Measurements from ENCODE around the gene RABAC1.
"Not testable (repeated sequence)": the region's sequence is repeated elsewhere in the genome, so short reads cannot be mapped to it uniquely, and the experiment has no call there.

The RABAC1 gene

DNA sequence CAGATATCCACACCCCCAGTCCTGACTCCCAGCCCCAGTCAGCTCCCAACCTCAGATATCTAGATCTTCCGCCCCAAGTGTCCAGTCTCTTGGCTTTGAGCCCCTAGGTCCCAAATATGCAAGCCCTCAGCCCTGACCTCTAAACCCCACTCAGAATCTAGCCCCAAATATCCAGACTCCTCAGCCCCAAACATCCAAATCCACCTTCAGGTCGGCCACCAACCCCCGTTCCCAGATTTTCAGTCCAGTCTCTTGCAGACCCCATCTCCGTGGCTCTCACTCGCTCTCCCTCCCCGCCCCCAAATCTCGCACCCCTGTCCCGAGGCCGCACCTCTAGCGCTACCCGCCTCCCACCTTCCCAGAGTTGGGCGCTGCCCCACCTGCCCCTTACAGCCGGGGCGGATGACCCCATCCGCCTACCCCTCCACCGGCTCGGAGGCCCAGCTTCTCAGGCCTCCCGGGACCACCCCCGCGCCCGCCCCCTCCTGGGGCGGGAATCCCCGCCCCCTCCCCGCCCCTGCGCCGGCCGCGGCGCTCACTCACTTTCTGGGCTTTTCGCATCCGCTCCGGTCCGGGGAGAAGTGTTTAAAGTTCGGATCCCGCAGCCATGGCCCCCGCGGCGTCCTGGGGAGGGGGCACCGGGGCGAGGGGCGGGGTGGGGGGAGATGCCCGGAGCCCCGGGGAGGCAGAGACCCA, 31.5 kb downstream of the RABAC1 start:
- no peak for DNase-seq

DNA sequence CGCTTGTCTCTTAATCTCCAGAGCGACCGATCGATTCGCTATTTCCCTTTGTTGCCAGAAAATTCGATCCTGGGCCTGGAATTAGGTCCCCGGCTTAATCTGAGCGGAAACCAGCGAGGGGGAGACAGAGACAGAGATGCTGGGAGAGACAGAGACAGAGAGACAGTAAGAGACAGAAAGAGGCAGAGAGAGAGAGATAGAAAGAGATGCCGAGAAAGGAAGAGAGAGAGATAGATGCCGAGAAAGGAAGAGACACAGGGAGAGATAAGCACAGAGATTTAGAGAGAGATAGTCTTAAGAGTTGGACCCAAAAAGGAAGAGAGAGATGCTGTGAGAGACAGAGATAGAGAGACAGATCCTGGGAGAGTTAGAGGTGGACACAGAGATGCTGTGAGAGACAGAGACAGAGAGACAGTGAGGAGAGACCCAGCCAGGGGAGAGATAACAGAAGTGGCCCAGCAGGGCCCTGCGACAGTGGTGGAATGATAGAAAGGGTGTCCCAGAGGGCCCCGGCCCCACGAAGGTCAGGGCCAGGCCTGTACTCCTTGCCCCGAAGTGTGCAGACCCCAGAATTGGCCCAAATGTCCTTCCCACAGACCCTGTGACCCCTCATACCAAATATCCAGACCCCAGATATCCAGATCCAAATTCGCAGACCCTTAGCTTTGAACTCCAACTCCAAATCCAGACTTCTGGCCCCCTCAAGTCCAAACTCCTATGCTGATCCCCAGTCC, 32.2 kb downstream of the RABAC1 start:
- DNase-seq: no peak

DNA sequence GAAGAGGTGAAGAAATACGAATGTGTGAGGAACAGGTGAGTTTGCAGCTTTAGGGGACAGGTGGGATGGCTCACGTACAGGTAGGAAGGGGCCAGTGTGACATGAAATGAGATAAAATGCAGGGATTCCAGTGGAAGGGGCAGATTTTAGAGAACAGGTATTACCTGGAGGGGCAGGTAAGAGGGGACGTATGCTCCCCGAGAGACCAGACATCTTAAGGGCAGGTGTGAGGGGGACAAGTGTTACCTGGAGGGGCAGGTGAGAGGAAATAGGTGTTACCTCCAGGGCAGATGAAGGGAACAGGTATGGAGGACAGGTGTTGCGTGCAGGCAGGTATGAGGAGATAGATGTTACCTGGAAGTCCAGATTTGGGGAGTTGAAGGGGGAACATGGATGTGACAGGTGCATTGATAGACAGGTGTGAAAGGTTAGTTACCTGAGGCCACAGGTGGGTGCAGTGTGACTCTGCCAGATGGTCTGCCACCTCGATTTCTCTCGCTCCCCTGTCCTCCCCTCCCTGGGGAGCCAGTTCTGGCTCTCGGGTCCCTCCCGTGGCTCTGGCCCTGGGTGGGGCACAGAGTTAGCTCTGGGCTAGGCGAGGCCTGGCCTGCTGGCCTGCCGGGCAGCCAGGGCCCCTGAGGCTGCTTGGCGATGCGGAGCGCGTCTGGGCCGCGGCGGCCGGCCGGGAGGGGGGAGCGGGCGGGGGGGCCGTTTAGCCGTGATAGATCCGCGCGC, 32.9 kb downstream of the RABAC1 start:
- no peak for DNase-seq

DNA sequence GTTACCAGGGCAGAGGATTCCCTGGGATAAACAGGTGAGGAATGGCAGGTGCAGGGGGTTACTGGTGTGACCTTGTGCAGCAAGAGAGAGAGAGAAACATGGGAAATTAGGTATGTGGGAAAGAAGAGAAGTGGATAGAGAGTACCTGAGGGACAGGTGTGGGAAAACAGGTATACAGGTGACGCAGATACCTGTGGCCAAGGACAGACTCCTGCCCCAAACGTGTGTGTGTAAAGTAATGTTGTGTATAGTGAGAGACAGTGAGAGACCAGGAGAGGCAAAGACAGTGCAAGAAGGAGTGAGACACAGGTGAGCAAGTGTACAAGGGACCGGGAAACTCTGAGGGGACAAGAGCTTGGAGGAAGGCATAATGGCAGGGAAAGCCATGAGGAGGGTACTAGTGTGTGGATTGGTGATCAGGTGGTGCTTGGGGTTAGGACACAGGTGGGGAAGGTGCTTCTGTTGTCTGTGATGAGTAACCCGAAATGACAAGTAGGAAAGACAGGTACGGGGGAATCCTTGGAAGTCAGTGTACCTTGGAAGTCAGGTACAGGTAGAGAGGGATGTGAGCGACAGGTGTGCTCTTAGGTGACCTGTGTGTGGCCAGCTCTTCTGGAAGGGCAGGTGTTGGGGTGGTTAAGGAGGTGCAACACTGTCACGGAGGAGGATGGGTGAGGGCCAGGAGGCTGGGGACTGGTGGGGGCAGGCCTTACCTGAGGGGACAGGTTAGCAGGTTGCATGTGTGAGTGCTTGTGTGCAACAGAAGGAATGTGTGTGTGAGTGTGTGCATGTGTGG, 33.7 kb downstream of the RABAC1 start:
- DNase-seq: no peak

DNA sequence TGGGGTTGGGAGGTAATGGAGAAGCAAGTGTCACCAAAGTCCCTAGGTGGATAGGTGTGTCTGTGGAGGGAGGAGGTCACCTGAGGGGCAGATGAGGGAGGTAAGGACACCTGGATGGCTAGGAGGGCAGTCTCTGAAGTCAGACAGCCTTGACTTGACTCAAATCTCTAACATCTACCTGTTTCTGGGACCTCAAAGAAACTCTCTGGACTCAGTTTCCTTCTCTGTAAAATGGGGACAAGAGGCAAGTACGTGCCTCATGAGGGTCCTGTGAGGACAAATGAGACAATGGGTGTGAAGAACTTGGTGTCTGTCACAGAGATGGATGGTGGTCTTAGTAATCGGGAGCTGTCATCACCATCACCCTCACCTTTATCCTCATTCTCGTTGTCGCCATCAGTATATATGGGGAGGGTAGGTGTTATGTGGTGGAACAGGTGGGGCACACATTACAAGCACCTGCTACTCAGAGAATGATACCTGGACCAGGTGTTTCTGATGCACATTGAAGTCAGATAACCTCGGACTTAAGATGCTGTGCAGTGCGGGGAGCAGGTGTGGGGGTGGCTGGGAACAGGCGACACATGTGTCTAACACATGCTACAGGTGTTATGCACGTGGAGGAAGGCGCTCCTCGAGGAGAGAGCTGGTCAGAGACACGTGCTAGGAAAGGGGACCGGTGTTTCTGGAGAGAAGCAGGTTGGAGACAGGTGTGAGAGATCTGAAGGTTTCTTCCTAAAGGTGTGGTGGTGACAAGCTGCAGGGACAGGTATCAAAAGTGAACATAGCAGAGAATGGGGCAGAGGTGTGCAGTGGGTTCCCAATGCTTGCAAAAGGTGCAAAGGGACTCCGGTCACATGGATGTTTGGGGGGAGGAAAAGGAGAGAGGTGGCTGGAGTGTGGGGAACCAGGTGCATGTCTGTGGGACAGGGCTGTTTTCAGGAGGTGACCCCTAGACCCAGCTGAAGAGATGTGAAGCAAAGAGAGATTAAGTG, 34.7 kb downstream of the RABAC1 start:
- no peak for DNase-seq

DNA sequence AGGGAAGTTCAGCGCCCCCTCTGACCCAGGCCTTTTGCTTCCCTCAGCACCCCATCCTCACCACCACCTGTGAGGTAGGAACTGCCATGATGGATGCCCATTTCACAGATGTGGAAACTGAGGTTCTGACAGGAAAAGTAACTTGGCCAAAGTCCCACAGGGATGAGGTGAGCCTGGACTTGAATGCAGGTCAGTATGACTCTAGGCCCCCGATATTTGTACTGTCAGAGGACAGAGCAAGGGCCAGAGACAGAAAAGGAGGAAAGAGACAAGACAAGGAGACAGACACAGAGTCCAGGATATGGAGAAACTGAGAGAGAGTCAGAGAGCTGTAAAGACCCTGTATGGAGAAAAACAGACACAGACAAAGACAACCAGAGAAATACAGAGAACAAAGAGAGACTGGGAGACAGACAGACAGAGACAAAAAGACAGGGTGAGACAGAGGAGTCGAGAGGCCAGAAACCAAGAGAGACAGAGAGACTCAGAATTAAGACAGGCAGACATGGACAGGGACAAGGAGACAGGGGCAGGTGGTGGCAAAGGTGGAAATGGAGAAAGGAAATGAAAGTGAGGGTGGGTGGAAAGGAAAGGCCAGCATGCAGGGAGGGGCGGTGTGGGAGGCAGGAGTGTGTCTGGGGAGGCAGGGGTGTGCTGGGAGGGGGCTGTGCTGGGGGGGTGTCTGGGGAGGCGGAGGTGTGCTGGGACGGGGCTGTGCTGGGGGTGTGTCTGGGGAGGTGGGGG, 35.9 kb downstream of the RABAC1 start:
- no peak for DNase-seq

DNA sequence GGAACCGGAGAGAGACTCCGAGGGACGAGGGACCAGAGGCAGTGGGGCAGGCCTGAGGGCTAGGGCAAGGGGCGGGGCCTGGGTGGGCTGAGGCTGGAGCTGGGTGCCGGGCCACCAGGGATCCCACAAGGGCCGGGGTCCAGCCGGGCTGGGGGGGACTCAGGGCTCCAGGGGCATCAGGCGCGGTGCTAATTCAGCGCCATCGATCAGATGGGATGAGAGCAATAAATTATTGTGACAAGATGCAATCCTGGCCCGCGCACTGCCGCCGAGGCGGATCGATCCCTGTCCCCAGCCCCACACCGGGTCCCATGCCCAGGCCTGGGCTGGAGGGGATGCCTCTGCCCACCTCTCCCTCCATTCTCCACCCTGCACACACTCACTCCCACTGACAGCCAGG, 36.5 kb downstream of the RABAC1 start:
- no peak for DNase-seq

DNA sequence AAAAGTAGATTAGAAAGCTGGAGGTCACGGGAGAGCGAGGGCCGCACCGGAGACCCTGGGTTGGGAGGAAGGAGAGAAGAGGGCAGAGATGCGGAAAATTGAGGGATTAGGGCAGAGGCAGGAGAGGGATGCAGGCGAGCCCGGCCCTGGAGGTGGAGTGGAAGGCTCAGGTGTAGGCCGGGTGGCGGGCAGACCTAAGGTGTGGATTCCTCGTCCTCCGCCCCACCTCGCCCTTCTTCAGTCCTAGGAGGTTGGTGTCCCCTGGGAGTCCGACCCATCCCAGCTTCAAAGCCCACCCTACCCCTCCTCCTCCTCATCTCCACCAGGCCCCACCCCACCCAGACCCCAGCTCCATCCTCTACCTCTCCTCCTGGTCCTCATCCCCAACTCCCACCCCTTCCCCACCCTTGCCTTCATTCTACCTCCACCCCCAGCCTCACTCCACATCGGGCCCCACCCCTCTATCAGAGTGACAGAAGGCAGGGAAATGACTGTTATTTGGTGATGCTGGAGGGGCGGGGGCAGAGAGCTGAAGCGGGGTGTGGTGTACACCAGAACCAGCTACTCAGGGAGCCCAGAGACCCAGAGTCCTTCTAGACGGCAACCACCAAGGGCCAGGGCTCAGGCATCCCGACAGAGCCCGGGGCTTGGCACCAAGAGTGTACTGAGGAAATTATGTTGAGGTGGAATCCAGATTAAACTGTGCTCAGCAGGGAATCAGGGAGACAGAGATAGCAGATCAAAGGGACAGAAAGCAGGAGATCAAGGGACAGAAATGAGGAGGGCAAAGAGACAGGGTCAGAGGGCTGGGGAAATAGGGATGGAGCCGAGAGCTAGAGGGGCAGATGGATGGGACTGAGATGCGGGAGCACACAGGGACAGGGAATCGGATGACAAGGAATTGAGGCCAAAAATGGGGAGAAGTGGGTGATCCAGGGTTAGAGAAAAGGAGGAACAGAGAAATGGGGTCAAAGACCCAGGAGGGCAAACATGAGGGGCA, 37.2 kb downstream of the RABAC1 start:
- no peak for DNase-seq

DNA sequence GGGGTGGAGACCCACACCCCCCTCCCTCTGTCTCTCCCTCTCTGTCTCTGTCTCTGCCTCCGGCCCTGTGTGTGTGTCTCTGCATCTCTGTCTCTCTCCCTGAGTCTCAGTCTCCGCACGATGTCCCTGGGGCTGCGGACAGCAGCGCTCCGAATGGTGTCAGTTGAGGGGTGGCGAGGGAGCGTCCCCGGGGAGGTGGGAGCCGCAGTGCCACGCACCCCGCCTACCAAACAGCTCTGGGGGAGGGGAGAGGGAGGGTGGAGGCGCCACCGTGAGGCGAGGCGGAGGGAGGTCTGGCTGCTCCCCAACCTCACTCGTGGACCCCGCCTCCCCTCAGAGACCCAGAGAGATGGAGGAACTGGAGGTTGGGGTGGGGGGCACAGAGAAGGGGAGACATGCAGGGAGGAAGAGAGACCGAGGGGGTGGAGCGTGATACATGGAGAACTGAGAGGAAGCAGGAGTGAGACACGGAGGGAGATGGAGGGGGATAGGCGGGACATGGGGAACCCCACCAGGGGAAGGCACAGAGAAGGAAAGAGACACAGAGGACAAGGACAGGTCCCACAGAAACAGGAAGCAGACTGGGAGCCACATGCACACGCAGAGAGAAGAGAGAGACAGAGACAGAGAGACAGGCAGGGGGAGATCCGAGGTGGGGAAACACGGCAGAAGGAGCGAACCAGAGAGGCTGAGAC, 38.1 kb downstream of the RABAC1 start:
- no peak for DNase-seq

DNA sequence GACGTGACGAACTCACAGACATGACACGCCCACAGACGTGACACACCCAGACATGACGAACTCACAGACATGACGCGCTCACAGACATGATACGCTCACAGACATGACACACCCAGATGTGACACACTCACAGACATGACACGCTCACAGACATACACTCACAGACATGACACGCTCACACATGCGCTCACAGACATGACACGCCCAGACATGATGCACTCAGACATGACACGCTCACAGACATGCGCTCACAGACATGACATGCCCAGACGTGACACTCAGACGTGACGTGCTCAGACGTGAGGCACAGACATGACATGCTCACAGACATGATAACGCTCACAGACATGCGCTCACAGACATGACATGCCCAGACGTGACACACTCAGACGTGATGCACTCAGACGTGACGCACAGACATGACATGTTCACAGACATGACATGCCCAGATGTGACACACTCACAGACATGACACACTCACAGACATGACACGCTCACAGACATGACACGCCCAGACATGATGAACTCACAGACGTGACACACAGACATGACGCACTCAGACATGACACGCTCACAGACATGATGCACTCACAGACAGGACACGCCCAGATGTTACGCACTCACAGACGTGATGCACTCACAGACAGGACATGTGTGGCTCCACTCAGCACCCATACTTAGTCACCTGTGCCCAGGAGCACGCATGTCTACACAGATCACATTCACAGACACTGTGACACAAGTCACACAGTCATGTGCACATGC, 39.0 kb downstream of the RABAC1 start:
- no peak for DNase-seq

DNA sequence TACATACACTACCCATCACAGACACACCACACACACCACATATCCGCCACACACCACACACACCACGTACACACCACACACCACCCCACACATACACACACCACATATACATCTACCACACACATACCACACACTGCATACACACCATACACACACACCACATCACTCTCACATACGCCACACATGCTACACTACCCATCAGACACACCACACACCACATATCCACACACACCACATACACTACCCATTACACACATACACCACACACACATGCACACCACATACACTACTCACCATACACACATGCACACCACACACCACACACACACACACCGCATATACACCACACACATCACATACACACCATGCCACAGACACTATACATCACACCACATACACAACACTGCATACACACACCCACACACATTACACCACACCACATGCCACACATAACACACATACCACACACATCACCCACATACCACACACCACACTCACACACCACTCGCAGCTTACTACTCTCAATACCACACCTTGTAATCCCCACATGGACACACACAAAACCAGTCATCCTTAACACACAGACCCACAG, 40.4 kb downstream of the RABAC1 start:
- no peak for DNase-seq

DNA sequence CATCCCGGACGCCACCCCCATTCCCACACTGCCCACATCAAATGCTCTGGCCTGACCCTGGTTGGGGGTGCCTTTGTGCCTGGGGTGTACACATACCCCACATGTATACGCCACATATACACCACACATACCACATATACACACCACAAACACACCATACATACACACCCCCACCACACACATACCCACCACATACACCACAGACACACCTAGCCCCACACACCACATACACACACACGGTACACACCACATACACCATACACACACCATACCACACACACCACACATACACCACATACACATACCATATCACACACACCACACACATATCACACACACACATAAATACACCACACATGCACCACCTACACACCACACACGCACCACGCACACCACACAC, 41.0 kb downstream of the RABAC1 start:
- no peak for DNase-seq

DNA sequence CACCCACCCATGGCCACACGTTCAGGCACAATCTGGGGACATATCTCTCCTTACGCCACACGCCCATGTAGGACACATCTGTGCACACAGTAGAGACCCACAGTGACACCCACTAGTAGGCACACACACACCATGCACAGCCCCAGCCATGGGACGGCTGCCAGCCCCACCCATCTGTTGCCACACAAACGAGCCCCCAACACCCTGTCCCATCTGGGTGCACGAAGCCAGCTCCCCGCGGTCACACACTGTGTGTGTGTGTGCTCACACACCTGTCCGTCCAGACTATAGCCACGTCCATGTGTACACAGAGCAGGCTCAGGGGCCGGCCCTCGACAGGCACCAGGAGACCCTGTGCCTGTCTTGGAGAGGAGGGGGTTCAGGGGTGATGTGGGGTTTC, 41.4 kb downstream of the RABAC1 start:
- DNase-seq: no peak

DNA sequence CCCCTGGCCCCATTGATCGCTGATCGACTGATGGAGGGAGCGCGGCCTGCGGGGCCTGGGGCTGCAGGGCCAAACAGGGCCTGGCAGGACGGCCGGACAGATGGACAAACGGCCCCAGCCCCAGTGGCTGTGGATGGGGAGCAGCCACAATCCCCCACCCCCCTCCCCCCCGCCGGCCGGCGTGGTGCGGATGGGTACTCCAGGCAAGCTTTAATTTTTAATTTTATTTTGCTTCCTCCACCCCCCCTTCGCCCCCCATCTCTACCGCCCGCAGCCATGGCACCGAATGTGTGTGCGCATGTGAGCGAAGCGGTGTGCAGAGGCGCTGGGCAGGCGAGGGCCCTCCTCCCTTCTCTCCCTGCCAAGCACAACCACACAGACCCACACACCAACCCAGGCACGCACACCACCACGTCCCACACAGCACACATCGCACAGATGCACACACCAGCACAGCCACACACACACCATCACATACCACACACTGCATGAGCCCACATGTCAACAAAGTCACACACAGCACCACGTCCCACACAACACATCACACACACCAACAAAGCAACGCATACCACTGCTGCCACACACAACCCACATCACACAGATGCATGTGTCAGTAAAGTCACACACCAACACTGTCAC, 43.2 kb downstream of the RABAC1 start:
- DNase-seq: no peak

DNA sequence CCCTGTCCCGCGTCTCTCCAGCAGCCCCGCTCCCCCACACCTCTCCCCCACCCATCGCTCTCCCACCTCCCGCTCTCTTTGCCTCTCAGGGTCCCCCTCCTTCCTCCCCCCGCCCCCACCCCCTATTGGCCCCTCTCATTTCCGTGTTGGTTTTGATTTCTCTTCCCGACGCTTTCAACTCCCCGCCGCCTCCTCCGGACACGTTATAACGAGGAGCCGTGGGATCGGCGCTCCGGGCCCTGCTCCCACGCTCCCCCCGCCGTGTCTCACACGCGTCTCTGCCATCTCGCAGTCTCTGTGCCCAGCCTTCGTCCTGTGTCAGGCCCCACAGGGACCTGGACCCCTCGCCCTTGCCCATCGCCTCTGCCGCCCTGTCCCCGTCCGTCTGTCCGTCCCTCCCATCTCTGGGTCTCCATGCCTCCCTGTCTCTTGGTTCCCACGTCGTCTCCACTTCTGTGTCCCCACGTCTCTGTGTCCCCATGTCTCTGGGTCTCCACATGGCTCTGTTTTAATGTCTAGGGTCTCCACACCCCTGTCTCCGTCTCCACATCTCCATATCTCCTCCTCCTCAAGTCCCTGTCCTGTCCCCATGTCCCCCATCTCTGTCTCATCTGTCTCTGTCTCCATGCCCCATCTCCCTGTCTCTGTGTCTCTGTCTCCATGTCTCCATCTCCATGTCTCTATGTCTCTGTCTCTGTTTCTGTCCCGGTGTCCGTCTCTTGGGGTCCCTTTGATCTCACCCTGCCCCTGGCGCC, 43.9 kb downstream of the RABAC1 start:
- no peak for DNase-seq

DNA sequence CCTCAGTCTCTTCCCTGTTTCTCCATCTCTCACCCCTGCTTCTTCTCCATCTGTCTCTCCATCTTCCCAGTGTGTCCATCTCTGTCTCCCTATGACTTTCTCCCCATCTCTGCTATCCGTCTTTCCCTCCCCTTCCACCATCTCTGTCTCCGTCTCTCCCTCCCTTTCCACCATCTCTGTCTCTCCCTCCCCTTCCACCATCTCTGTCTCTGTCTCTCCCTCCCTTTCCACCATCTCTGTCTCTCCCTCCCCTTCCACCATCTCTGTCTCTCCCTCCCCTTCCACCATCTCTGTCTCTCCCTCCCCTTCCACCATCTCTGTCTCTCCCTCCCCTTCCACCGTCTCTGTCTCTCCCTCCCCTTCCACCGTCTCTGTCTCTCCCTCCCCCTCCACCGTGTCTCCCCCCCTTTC, 44.7 kb downstream of the RABAC1 start:
- not testable (repeated sequence) for DNase-seq

Measured in fibroblast of upper back skin (primary cell).